GM19193 (cell line): ENCODE results near the gene CBLB.

ENCODE experiments used
- POLR2A ChIP-seq: IDR thresholded peaks from 4 replicates; pipeline ENCODE4 v1.6.1; 2011; ENCODE audit not compliant: insufficient read depth, insufficient read length; ENCODE audit errors: extremely low read depth

The CBLB gene

DNA sequence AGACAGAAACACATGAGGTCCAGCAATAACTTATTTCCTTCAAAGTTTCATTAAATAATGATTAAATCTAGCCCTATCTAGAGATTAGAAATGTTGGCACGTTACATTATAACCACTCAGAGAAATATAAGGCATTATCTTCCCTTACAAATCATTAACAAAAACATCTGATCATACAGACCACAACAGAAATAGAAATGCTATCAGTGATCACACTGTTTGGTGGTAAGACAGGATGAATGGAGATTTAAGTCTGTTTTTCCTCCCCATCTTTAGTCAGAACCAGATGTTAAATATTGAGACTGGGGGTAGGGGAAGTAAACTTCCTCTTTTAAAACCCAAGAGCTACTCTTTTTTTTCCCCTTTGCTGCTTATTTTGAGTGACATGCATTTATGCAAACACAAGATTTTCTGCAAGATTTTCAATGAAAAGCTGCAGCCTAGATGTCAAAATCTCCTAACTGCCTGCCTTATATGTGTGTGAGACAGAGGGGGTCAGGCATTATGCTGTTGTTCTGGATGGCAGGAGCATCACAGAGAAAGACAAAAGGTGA, 70.4 kb downstream of the CBLB start:
- TF ChIP-seq POLR2A, result no peak

DNA sequence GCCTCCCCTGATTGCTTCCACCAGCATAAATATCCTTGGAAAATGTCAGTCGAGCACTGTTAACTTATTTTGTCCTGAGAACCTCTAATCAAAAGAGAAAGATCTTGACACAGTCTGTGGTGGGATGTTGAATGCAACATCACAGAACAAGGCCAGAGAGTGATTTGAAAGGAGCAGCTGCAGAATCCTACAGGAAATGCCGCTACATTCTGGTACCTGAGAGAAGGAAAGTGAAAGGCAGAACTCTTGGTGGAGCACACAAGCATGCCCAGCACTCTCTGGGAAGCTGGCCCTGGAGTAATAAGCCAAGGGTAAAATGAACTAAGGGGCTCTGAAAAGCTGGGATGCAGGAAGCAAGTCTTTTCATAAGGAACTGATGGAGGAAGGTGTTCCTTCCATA, 75.8 kb downstream of the CBLB start:
- no peak for TF ChIP-seq POLR2A

DNA sequence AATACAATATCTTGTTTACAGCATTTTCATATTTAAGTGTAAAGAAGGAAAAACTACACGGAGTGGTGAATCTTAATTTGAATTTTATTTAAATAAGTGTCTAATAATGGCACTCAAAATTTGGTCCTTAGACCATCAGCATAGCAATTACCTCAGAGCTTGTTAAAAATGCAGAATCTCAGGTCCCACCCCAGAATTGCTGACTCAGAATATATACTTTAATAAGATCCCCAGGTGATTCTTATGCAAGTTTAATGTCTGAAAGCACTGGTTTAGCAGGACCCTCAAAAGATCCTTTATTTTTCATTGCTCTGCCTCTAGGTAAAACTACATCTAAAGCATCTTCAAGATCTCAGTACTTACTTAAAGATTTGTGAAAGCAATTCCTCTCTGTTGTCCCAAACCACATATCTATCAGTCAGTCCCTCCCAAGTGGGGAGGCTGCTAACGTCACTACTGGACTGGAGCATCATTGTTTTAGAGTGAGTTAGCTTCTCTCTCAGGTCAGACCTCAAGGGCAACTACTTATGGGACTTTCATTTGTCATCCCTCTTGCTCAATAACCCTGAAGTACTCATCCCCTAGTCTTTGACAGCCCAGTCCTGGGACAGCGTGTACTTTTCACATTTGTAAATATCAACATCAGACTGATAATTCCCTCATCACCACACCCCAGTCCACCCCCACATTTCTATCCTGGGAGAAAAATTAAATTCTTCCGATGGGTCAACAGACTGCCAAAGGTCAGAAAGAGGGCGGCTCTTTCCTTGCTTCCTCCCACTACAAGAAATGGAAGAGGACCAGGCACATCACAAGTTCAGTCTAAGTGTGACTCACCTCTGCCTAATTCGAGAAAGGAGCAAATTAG, 76.7 kb downstream of the CBLB start:
- TF ChIP-seq POLR2A, result no peak

DNA sequence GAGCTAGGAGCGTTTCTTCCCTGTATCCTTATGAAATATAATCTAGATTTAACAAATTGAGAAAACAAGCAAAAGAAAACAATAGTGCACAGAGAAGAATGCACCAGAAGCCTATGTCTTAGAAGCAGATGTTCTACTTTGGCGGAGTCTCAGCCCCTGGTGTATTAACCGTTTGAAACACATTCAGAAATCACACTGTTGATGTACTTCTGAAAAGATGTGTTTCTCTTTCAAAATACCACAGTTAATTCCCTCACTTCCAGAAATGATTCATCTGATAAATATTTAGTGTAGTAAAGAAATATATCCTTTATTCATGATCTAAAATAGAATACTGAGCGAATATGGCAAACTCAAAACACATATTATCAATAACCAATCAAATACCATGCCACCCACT, 77.7 kb downstream of the CBLB start:
- no peak for TF ChIP-seq POLR2A

DNA sequence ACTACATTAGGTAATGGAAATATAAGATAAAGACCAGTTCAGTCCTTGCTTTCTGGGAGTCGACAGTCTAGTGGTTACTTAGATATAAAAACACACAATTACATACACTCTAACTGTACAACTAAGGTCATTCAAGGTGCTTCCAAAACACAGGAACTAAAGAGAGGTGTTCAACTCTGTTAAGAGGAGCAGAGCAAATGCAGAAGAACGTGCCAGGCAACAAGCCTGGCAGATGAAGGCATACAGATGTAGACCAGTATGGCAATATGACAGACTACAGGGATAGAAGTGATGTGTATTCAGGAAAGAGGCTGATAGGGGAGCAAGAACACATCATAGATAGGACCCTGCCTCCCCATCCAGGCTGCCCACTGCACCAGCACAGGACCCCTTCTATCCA, 78.3 kb downstream of the CBLB start:
- no peak for TF ChIP-seq POLR2A

DNA sequence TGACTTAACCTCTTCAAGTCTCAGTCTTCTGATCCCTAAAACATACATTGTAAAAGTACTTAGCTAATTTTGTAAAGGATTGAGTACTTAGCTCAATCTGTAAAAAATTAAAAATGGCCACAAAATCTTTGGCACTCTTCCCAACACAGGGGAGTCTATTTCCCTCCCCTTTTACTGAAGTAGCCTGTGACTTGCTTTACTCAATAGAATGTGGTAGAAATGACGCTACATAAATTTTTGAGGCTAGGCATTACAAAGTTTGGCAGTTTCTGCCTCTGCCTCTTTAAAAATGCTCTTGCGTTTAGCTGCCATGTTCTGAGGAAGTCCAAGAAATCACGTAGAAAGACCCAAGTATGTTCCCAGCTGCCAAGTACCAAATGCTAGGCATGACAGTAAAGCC, 80.2 kb downstream of the CBLB start:
- TF ChIP-seq POLR2A, result no peak

DNA sequence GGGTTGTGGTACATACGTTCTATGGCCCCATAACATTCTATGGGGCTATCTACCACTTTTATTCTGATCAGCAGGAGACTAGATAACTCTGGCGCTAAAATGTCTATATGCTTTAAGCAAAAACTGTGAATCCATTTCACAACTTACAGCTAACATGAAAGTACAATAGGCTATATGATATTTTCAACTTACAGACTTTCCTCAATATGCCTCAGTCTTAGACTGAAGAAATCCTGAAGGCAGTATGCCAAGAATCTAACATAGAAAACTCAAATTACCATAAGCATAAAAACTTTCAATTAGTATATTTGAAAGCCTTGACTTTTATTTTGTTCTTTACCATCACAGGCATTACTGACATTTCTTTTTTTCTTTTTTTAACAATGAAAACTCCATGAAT, 81.4 kb downstream of the CBLB start:
- no peak for TF ChIP-seq POLR2A

DNA sequence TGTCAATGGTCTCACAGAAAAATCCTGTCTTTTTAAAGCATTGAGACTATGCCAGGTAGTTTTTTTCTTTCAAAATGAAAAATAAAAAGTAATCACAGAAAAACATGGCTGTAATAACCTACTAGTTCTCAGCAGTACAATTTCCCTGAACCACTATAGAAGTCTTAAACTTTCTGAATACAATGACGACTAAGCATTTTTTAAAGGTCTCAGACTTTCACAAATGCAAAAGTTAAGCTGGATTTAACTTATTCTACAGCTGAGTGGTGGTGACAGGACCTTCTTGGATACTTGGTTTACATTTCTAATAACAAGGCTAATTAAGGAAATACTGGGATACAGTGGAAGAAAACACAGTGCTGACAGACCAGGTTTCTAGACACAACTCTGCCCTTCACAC, 81.8 kb downstream of the CBLB start:
- TF ChIP-seq POLR2A, result no peak

DNA sequence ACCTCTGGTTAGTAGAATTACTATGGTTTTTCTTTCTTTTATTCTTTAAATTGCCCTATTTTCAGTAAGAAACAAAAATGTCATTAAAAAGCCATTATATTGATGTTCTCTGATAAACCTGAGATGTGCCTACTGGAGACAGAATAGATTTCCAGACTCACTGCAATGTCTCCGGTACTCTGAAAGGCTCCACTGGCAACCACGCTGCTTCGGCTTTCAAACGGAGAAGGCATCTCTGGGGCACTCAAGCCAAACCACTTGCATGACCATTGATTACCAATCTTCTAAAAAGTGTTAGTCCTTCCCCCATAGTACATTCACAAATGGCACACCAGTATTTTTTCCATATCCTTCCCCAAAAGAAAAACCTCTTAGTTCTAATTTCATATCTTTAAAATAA, 82.6 kb downstream of the CBLB start:
- TF ChIP-seq POLR2A, result no peak

DNA sequence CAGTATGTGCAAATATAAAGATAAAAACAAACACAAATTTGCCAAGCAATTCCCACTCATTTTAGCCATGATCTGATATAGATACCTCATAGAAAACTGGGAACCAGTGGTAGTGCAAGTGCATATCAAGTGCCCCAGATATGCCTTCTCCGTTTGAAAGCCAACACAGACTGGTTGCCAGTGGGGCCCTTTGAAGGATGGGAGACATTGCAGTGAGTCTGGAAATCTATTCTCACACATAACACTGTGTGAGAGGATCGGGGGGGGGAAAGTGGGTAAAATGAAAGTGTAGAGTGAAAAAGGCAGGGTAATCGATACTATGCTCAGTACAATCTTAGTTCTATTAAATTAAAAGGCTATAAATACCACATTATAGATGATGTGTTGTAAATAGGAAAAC, 83.0 kb downstream of the CBLB start:
- no peak for TF ChIP-seq POLR2A

DNA sequence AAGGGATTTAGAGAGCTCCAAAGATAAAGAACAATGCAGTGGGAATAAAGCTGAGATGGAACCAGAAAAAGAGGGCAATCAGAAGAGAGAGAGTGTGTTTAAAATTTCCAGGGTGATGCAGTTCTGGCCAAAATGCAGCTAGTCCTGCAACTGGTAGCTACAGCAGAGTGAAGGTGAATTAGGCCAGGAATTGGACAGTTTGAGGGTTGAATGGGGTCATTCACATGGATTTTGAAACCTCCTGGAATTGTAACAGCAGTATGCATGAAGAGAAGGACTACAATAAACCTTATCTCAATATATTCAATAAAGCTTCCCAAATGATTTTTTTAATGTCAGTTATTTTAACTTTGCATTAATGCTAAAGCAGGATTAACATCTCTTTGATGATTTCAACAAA, 85.2 kb downstream of the CBLB start:
- TF ChIP-seq POLR2A, result no peak

DNA sequence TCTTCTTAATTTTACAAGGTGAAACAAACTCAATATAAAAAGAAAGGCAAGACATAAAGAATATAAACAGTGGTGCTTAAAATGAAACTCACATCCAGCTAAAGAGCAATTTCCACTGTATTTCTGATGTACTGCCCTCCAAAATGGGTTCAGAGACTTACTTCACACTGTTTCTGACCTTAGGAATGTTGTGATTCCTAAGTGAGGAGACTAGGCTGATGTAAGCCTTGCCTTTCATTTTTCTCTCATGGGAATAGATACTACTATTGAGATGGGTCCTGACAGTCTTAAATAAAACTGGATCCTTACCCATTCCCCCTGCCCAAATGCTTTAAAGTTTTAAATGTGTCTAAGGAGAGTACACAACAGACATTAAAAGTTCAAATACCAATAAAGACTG, 86.9 kb downstream of the CBLB start:
- TF ChIP-seq POLR2A, result no peak

DNA sequence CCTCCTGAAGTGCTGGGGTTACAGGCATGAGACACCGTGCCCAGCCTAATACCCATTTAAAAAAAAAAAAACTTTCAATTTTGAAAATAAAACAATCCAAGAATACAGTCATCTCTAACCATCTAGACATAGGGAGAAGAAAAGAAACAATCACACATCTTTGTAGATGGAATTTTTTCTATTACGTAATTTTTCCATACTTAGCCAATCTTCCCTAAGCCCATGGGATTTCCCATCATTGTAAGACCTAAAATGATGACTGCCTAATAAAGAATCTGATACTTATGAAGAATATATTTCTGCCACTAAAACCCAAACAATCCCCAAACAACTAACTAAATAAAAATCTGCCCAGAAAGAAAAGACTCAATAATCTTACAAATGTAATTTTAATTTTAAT, 88.7 kb downstream of the CBLB start:
- no peak for TF ChIP-seq POLR2A

DNA sequence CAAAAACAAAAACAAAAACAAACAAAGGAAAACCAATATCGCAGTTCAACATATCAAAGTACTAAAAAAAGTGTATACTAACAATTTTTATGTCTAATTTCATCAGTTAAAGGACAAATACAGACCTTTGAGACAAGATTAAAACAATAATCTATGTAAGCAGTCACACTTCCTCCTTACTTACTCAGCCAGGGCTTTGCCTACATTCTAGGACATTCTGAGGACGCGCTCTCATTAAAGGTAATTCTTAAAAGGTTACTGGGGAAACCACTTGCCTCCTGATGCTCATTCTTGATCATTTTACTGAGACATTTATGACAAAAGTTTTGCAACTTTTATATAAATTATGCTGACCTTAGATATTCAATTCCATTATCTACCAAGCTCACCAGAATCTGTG, 93.4 kb downstream of the CBLB start:
- TF ChIP-seq POLR2A, result no peak

DNA sequence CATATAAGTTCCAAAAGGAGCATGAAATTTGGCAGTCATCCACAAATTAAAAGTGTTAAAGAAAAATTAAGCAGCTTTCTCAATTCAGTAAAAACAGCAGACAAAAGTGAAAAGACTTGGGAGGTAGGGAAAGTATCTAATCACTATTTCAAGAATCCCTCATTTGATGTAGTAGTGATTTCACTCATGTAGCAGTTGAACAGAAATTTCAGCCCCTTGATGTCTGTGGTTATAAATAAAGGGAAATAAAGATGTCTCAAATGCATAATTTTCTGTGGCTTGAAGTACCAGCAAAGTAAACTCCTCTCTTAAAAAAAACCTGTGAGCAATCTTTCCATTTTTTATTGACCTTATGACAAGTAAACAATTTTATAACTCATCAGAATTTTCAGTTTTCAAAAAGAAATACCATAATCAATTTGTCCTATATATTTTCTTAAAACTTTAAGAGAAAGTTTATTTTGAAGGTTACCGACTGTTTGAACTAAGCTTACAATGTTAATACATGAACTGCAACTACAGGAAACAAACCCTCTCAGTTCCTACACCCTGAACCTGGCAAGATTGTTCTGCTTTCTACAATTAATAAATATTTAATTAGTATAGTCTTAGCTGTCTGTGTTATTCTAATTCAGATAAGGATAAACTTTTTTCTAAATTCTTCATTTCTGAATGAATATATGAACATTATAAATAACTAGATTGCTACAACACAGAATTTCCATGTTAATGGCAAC, 94.2 kb downstream of the CBLB start:
- TF ChIP-seq POLR2A, result no peak

DNA sequence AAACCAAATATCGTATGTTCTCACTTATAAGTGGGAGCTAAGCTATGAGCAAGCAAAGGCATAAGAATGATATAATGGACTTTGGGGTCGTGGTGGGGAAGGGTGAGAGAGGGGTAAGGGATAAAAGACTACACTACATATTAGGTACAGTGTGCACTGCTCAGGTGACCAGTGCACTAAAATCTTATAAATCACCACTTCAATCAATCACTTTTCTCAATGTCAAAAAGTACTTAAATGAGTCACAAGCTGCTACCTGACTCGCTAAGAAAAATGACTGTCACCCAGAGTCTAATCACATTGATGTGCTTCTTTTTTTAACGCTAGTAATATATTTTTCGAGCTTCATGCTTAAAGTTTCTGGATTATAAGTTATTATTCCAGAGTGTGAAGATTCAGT, 95.5 kb downstream of the CBLB start:
- no peak for TF ChIP-seq POLR2A
